ENCODE measurements around the gene NHERF1. TPM values are rescaled to one million over a fixed set of nuclear protein-coding genes. Genes with fewer than 3 reads are reported as not detected.
A peak's percentile ranks its signal among the peaks of the same experiment; 100 is the strongest.

The NHERF1 gene
- total RNA-seq, 2 experiments from 2014 or later: 68.4 to 72.4 TPM

GRCh38 chr17:74790161-74791058 lies 42.0 kb downstream of the NHERF1 start:
- H3K4me3 Mint-ChIP-seq: no peak overlapping the region
- no peaks in the 10 kb centered on the region for H3K9me3 ChIP-seq (ENCODE audit: control insufficient read depth in 1 of 2, insufficient read depth in 1 of 2, low read length in 2 of 2)
- CTCF ChIA-PET: interaction anchor here (0.7 to 2.1 kb wide), 12 partner anchors 9 to 133 kb away, joined by 3 to 16 read pairs (median 4); a partner anchor contains a TSS
- H3K4me1 Mint-ChIP-seq (ENCODE audit: low read depth): peaks cover 38% of the 10 kb centered on the region
- H3K4me3 ChIP-seq (ENCODE audit: low read length): no peak overlapping the region
- intact Hi-C loops (cut with DNase I, micrococcal nuclease): loop anchor here (1.0 to 10.0 kb wide), 5 partner anchors 14 to 174 kb away; partner anchors contain the start of gene NAT9 (in 1 of the 2)
- peaks cover 63% of the 10 kb centered on the region for H3K36me3 Mint-ChIP-seq (ENCODE audit: low read depth)
- peak overlapping the region in 1 of 2 donors; percentile 30 for H3K27ac ChIP-seq (ENCODE audit: low read depth in 1 of 2, low read length in 2 of 2)
- DNase-seq: peak in 2 of 14 experiments; percentile 37 to 39
- peaks cover 62% of the 10 kb centered on the region for H3K36me3 ChIP-seq (ENCODE audit: insufficient read depth, low read length)
- POLR2A ChIA-PET: interaction anchor here (0.6 to 4.1 kb wide), 8 partner anchors 11 to 131 kb away, joined by 3 to 24 read pairs (median 4); partner anchors contain the start of genes NAT9 and RAB37
- H3K27me3 ChIP-seq (ENCODE audit: control insufficient read depth in 1 of 2, insufficient read depth in 2 of 2, low read length in 2 of 2): no peaks in the 10 kb centered on the region
- no peak for ATAC-seq (ENCODE audit: poor library complexity)
- no peaks in the 10 kb centered on the region for H3K9me3 Mint-ChIP-seq
- peak overlapping the region; percentile 74 for H3K27ac Mint-ChIP-seq
- H3K27me3 Mint-ChIP-seq: no peaks in the 10 kb centered on the region
- H3K4me1 ChIP-seq (ENCODE audit: insufficient read depth, low read length): peaks cover 41% of the 10 kb centered on the region
- TF ChIP-seq CTCF (IDR thresholded peaks at IDR 0.05): no peak

- H3K4me1 Mint-ChIP-seq (ENCODE audit: low read depth): peaks cover 27% of the 10 kb centered on the region
- ChIA-PET CTCF (interaction anchor here (1.5 kb wide), 1 partner anchor 135 kb away, joined by 4 read pairs; no protein-coding TSS in a partner anchor), POLR2A (no interaction called here)
- peaks cover 68% of the 10 kb centered on the region for H3K36me3 ChIP-seq (ENCODE audit: insufficient read depth, low read length)
- no peak overlapping the region for H3K4me3 Mint-ChIP-seq
- no peaks in the 10 kb centered on the region for H3K27me3 Mint-ChIP-seq
- H3K27me3 ChIP-seq (ENCODE audit: control insufficient read depth in 1 of 2, insufficient read depth in 2 of 2, low read length in 2 of 2): no peaks in the 10 kb centered on the region
- DNase-seq: no peak
- no peak overlapping the region for H3K27ac ChIP-seq (ENCODE audit: low read depth in 1 of 2, low read length in 2 of 2)
- TF ChIP-seq CTCF (IDR thresholded peaks at IDR 0.05): no peak
- no peaks in the 10 kb centered on the region for H3K9me3 Mint-ChIP-seq
- H3K4me1 ChIP-seq (ENCODE audit: insufficient read depth, low read length): peaks cover 22% of the 10 kb centered on the region
- intact Hi-C loops (cut with DNase I, micrococcal nuclease): loop anchor here (10.0 kb wide), 2 partner anchors 162 to 172 kb away; no protein-coding TSS in a partner anchor
- H3K9me3 ChIP-seq (ENCODE audit: control insufficient read depth in 1 of 2, insufficient read depth in 1 of 2, low read length in 2 of 2): no peaks in the 10 kb centered on the region
- H3K36me3 Mint-ChIP-seq (ENCODE audit: low read depth): peaks cover 67% of the 10 kb centered on the region
- no peak overlapping the region for H3K27ac Mint-ChIP-seq
- H3K4me3 ChIP-seq (ENCODE audit: low read length): no peak overlapping the region
- no peak for ATAC-seq (ENCODE audit: poor library complexity)
Observed at GRCh38 chr17:74792586-74793105, 44.2 kb downstream of the NHERF1 start.

GRCh38 chr17:74795327-74796020 lies 47.0 kb downstream of the NHERF1 start:
- Histone ChIP-seq H3K9me3 (ENCODE audit: control insufficient read depth in 1 of 2, insufficient read depth in 1 of 2, low read length in 2 of 2) (no peaks in the 10 kb centered on the region), H3K27me3 (ENCODE audit: control insufficient read depth in 1 of 2, insufficient read depth in 2 of 2, low read length in 2 of 2) (no peaks in the 10 kb centered on the region), H3K4me3 (ENCODE audit: low read length) (no peak overlapping the region), H3K36me3 (ENCODE audit: insufficient read depth, low read length) (peaks cover 77% of the 10 kb centered on the region), H3K27ac (ENCODE audit: low read depth in 1 of 2, low read length in 2 of 2) (no peak overlapping the region), H3K4me1 (ENCODE audit: insufficient read depth, low read length) (peaks cover 14% of the 10 kb centered on the region)
- intact Hi-C loops (cut with DNase I, micrococcal nuclease): loop anchor here (10.0 kb wide), 2 partner anchors 159 to 169 kb away; no protein-coding TSS in a partner anchor
- H3K4me1 Mint-ChIP-seq (ENCODE audit: low read depth): peaks cover 13% of the 10 kb centered on the region
- H3K36me3 Mint-ChIP-seq (ENCODE audit: low read depth): peaks cover 78% of the 10 kb centered on the region
- ChIA-PET POLR2A (no interaction called here), CTCF (no interaction called here)
- no peak for TF ChIP-seq CTCF (IDR thresholded peaks at IDR 0.05)
- no peak overlapping the region for H3K27ac Mint-ChIP-seq
- H3K27me3 Mint-ChIP-seq: no peaks in the 10 kb centered on the region
- DNase-seq: no peak
- H3K9me3 Mint-ChIP-seq: no peaks in the 10 kb centered on the region
- no peak overlapping the region for H3K4me3 Mint-ChIP-seq
- no peak for ATAC-seq (ENCODE audit: poor library complexity)

Measured in CD4-positive, alpha-beta T cell (primary cell).